WERI-Rb-1 (cell line): ENCODE results near the gene SVIL.

Source experiments
- DNase-seq: peaks from one replicate; pipeline ENCODE4 v3.0.0-alpha.2; 2020
- H3K27ac ChIP-seq: fragments of 250-450 bp; sonication (Bioruptor Pico); 2 replicates; pipeline ENCODE4 v1.5.1; 2020; ENCODE audit warnings: mild to moderate bottlenecking, moderate library complexity
- H3K27me3 ChIP-seq: fragments of 250-450 bp; sonication (Bioruptor Pico); 2 replicates; pipeline ENCODE4 v1.5.1; 2021; ENCODE audit warnings: mild to moderate bottlenecking, low read depth, moderate library complexity; ENCODE audit not compliant: insufficient read depth, severe bottlenecking
- H3K36me3 ChIP-seq: fragments of 250-450 bp; sonication (Bioruptor Pico); 2 replicates; pipeline ENCODE4 v1.5.1; 2020; ENCODE audit warnings: mild to moderate bottlenecking, moderate library complexity
- H3K4me3 ChIP-seq: 2 replicates; pipeline ENCODE4 v1.5.1; 2011; ENCODE audit warnings: low read depth, mild to moderate bottlenecking, control low read depth, low read length
- H3K9me3 ChIP-seq: fragments of 250-450 bp; sonication (Bioruptor Pico); 2 replicates; pipeline ENCODE4 v1.5.1; 2021; ENCODE audit warnings: mild to moderate bottlenecking, moderate library complexity; ENCODE audit not compliant: severe bottlenecking
- CTCF ChIP-seq: IDR thresholded peaks from 2 replicates; pipeline ENCODE4 v1.5.1; 2011; ENCODE audit warnings: low read depth, mild to moderate bottlenecking, control low read depth, inconsistent platforms, low read length

The SVIL gene

GRCh38 chr10:29535778-29536453 is 98.9 kb downstream of the SVIL start:
- no peak for TF ChIP-seq CTCF
- no peak overlapping the region for H3K27ac ChIP-seq
- no peaks in the 10 kb centered on the region for H3K9me3 ChIP-seq

GRCh38 chr10:29535012-29535777 is 99.6 kb downstream of the SVIL start:
- Histone ChIP-seq H3K4me3 (no peak overlapping the region), H3K36me3 (no peaks in the 10 kb centered on the region), H3K9me3 (no peaks in the 10 kb centered on the region), H3K27ac (no peak overlapping the region), H3K27me3 (no peaks in the 10 kb centered on the region)
- peak; percentile 65 for TF ChIP-seq CTCF
- DNase-seq = peak; percentile 34

More at GRCh38 chr10:29535778-29536453, 98.9 kb downstream of the SVIL start:
- Histone ChIP-seq H3K36me3 (no peaks in the 10 kb centered on the region), H3K4me3 (no peak overlapping the region), H3K27me3 (no peaks in the 10 kb centered on the region)
- no peak for DNase-seq

- no peak for TF ChIP-seq CTCF
- Histone ChIP-seq H3K4me3 (no peak overlapping the region), H3K27ac (no peak overlapping the region), H3K27me3 (no peaks in the 10 kb centered on the region), H3K9me3 (no peaks in the 10 kb centered on the region), H3K36me3 (no peaks in the 10 kb centered on the region)
- DNase-seq = no peak
These were observed 100.2 kb downstream of the SVIL start for GRCh38 chr10:29534590-29534989.

- Histone ChIP-seq H3K9me3 (no peaks in the 10 kb centered on the region), H3K36me3 (no peaks in the 10 kb centered on the region), H3K27me3 (no peaks in the 10 kb centered on the region), H3K27ac (no peak overlapping the region), H3K4me3 (no peak overlapping the region)
- DNase-seq = no peak
- no peak for TF ChIP-seq CTCF
These were observed 101.0 kb downstream of the SVIL start for GRCh38 chr10:29533696-29534285.

- H3K27me3 ChIP-seq = no peaks in the 10 kb centered on the region
- no peaks in the 10 kb centered on the region for H3K36me3 ChIP-seq
- no peak for TF ChIP-seq CTCF
- no peaks in the 10 kb centered on the region for H3K9me3 ChIP-seq
- H3K27ac ChIP-seq = no peak overlapping the region
- DNase-seq = no peak
- H3K4me3 ChIP-seq = no peak overlapping the region
These were observed 101.7 kb downstream of the SVIL start for GRCh38 chr10:29533046-29533445.
